Esophagus muscularis mucosa (tissue), 3 donors: Measurements from ENCODE around the gene OGG1.

ENCODE experiments used
- POLR2AphosphoS5 ChIP-seq, 2 donors: sonication (generic); formaldehyde crosslinking; IDR thresholded peaks; one replicate each; pipeline ENCODE4 v1.6.1; 2017; ENCODE audit warnings: antibody characterized with exemption in 2 of 2
- TF ChIP-seq, protein P1 (sequence below), 3 experiments: fragments of 200-600 bp in 2 of 3; fragments of 450-650 bp in 1 of 3; sonication (generic) in 2 of 3; IDR thresholded peaks; one replicate each; pipeline ENCODE4 v1.5.1; 2017 to 2019; ENCODE audit warnings: antibody characterized with exemption in 3 of 3, mild to moderate bottlenecking in 2 of 3, moderate library complexity in 1 of 3

GRCh38 chr3:9727743-9728142 is 22.0 kb upstream of the OGG1 start:
- TF ChIP-seq, protein P1, sequence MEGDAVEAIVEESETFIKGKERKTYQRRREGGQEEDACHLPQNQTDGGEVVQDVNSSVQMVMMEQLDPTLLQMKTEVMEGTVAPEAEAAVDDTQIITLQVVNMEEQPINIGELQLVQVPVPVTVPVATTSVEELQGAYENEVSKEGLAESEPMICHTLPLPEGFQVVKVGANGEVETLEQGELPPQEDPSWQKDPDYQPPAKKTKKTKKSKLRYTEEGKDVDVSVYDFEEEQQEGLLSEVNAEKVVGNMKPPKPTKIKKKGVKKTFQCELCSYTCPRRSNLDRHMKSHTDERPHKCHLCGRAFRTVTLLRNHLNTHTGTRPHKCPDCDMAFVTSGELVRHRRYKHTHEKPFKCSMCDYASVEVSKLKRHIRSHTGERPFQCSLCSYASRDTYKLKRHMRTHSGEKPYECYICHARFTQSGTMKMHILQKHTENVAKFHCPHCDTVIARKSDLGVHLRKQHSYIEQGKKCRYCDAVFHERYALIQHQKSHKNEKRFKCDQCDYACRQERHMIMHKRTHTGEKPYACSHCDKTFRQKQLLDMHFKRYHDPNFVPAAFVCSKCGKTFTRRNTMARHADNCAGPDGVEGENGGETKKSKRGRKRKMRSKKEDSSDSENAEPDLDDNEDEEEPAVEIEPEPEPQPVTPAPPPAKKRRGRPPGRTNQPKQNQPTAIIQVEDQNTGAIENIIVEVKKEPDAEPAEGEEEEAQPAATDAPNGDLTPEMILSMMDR (IDR thresholded peaks at IDR 0.05): no peak
- no peak for TF ChIP-seq POLR2AphosphoS5 (IDR thresholded peaks at IDR 0.05)
